A673 (cell line): ENCODE data around the gene FOXN1. TPM values are rescaled to one million over a fixed set of nuclear protein-coding genes. Genes with fewer than 3 reads are reported as not detected.
"Not testable (repeated sequence)": the region's sequence is repeated elsewhere in the genome, so short reads cannot be mapped to it uniquely, and the experiment has no call there.

Experiments
- BruUV-seq: library from RNA; stranded (reverse); fragments of 400-500 nt; replicated peaks from 2 replicates; lab custom pipeline; 2021; lab: Mats Ljungman, UMichigan
- CTCF ChIA-PET: fragments of 300-600 bp; sonication (Branson Sonifier 250); formaldehyde crosslinking; loops from one replicate; lab custom pipeline; 2022; ENCODE audit warnings: antibody characterized with exemption; lab: Charles Lee
- POLR2A ChIA-PET: fragments of 300-600 bp; sonication (Branson Sonifier 250); formaldehyde crosslinking; loops from one replicate; lab custom pipeline; 2022; ENCODE audit warnings: antibody characterized with exemption; ENCODE audit not compliant: low non-redundant PET; lab: Charles Lee
- DNase-seq: peaks from one replicate; pipeline ENCODE4 v3.0.0-alpha.2; 2015; ENCODE audit warnings: low spot score
- H3K27ac ChIP-seq: fragments of 200-600 bp; sonication (generic); 2 replicates; pipeline ENCODE4 v1.5.1; 2016; ENCODE audit warnings: mixed run types, low read depth, mild to moderate bottlenecking, mixed read lengths, antibody characterized with exemption, low read length; ENCODE audit not compliant: poor library complexity, severe bottlenecking
- H3K27me3 ChIP-seq: fragments of 200-600 bp; sonication (generic); replicated peaks from 2 replicates; pipeline ENCODE4 v1.6.1; 2017; ENCODE audit warnings: mixed run types, low read depth, mild to moderate bottlenecking, mixed read lengths, antibody characterized with exemption, low read length; ENCODE audit not compliant: insufficient read depth, poor library complexity
- H3K36me3 ChIP-seq: fragments of 200-600 bp; sonication (generic); 2 replicates; pipeline ENCODE4 v1.6.1; 2016; ENCODE audit warnings: mixed run types, mild to moderate bottlenecking, mixed read lengths, antibody characterized with exemption, low read length; ENCODE audit not compliant: insufficient read depth, poor library complexity, severe bottlenecking
- H3K4me1 ChIP-seq: fragments of 200-600 bp; sonication (generic); 2 replicates; pipeline ENCODE4 v1.6.1; 2017; ENCODE audit warnings: mixed run types, mild to moderate bottlenecking, mixed read lengths, antibody characterized with exemption, low read length; ENCODE audit not compliant: insufficient read depth, poor library complexity, severe bottlenecking
- H3K4me3 ChIP-seq: fragments of 200-600 bp; sonication (generic); 2 replicates; pipeline ENCODE4 v1.5.1; 2016; ENCODE audit warnings: low read depth, mixed run types, mild to moderate bottlenecking, mixed read lengths, low read length; ENCODE audit not compliant: poor library complexity, severe bottlenecking
- H3K9me3 ChIP-seq: fragments of 200-600 bp; sonication (generic); 2 replicates; pipeline ENCODE4 v1.6.1; 2016; ENCODE audit warnings: mixed run types, low read depth, mild to moderate bottlenecking, mixed read lengths, antibody characterized with exemption, low read length; ENCODE audit not compliant: poor library complexity, severe bottlenecking
- CTCF ChIP-seq: fragments of 300-800, 200-600 bp; sonication (generic); conservative IDR thresholded peaks from 2 replicates; pipeline ENCODE4 v1.5.1; 2017; ENCODE audit warnings: low read depth, mild to moderate bottlenecking, antibody characterized with exemption, low read length, moderate library complexity, mixed read lengths
- EZH2 ChIP-seq: fragments of 200-600 bp; sonication (generic); IDR thresholded peaks from 2 replicates; pipeline ENCODE4 v1.6.1; 2017; ENCODE audit warnings: borderline replicate concordance, low read depth, mild to moderate bottlenecking, mixed read lengths, antibody characterized with exemption, low read length; ENCODE audit not compliant: poor library complexity, severe bottlenecking
- intact Hi-C: fragments of 100-400 bp; cut with micrococcal nuclease; formaldehyde crosslinking; loops from one replicate; pipeline ENCODE4 v1.10.0; 2022; ENCODE audit not compliant: unreplicated experiment
- total RNA-seq: library from RNA; stranded (reverse); gene quantifications from 2 replicates; pipeline ENCODE4 v1.2.3, GENCODE V29; 2021

The FOXN1 gene
- total RNA-seq, 1 experiment from 2014 or later = not detected

- intact Hi-C loops = no loop called here
- Histone ChIP-seq H3K4me1 (no peaks in the 10 kb centered on the region), H3K9me3 (no peaks in the 10 kb centered on the region), H3K27me3 (peaks cover 4% of the 10 kb centered on the region), H3K36me3 (no peaks in the 10 kb centered on the region), H3K4me3 (no peak overlapping the region), H3K27ac (no peak overlapping the region)
- BruUV-seq = no TSS peak
- CTCF ChIA-PET = no interaction called here
- DNase-seq = no peak
- POLR2A ChIA-PET = no interaction called here
- no peak for TF ChIP-seq CTCF
- TF ChIP-seq EZH2 = no peak
Measured at GRCh38 chr17:28519236-28519635, 13.1 kb downstream of the FOXN1 start.

- no peak overlapping the region for H3K4me3 ChIP-seq
- no TSS peak for BruUV-seq
- no peaks in the 10 kb centered on the region for H3K9me3 ChIP-seq
- TF ChIP-seq CTCF (no peak), EZH2 (no peak)
- POLR2A ChIA-PET = no interaction called here
- H3K36me3 ChIP-seq = no peaks in the 10 kb centered on the region
- intact Hi-C loops = no loop called here
- H3K27ac ChIP-seq = no peak overlapping the region
- no peaks in the 10 kb centered on the region for H3K27me3 ChIP-seq
- no peaks in the 10 kb centered on the region for H3K4me1 ChIP-seq
- DNase-seq = no peak
- CTCF ChIA-PET = no interaction called here
Measured at GRCh38 chr17:28520687-28521086, 14.5 kb downstream of the FOXN1 start.

GRCh38 chr17:28521311-28522085, 15.3 kb downstream of the FOXN1 start:
- CTCF ChIA-PET = no interaction called here
- no peak overlapping the region for H3K4me3 ChIP-seq
- DNase-seq = no peak
- no peak overlapping the region for H3K27ac ChIP-seq
- POLR2A ChIA-PET = no interaction called here
- BruUV-seq = no TSS peak
- H3K36me3 ChIP-seq = no peaks in the 10 kb centered on the region
- no peaks in the 10 kb centered on the region for H3K27me3 ChIP-seq
- intact Hi-C loops = no loop called here
- H3K9me3 ChIP-seq = no peaks in the 10 kb centered on the region
- H3K4me1 ChIP-seq = no peaks in the 10 kb centered on the region
- no peak for TF ChIP-seq EZH2

GRCh38 chr17:28522281-28522680, 16.1 kb downstream of the FOXN1 start:
- CTCF ChIA-PET, intact Hi-C loops, H3K4me3 ChIP-seq, H3K27ac ChIP-seq, H3K36me3 ChIP-seq, H3K4me1 ChIP-seq, BruUV-seq, DNase-seq, H3K27me3 ChIP-seq, H3K9me3 ChIP-seq, POLR2A ChIA-PET: not testable (repeated sequence)
